Lower leg skin (tissue), 4 donors: ENCODE results near the gene FRRS1. TPM values are rescaled to one million over a fixed set of nuclear protein-coding genes. Genes with fewer than 3 reads are reported as not detected.

ENCODE experiments used
- DNase-seq, 2 donors: peaks; one replicate each; pipeline ENCODE4 v3.0.0-alpha.2; 2019; ENCODE audit warnings: low spot score in 2 of 2
- H3K4me3 ChIP-seq: fragments of 200-600 bp; sonication (generic); 2 replicates; pipeline ENCODE4 v1.5.1; 2017; ENCODE audit warnings: mild to moderate bottlenecking, low read depth; ENCODE audit not compliant: poor library complexity, severe bottlenecking
- CTCF ChIP-seq, 3 donors: fragments of 450-650 bp; IDR thresholded peaks; one replicate each; pipeline ENCODE4 v1.5.1; 2016; ENCODE audit warnings: antibody characterized with exemption in 3 of 3, mild to moderate bottlenecking in 3 of 3, moderate library complexity in 2 of 3
- POLR2A ChIP-seq, 2 donors: fragments of 450-650 bp; IDR thresholded peaks; one replicate each; pipeline ENCODE4 v1.6.1; 2016 to 2017; ENCODE audit warnings: antibody characterized with exemption in 2 of 2, mild to moderate bottlenecking in 1 of 2, moderate library complexity in 1 of 2
- WGBS, 2 donors: methylation state at CpG; one replicate each; pipeline ENCODE4 v1.1.5; 2018; 5-methylcytosine and 5-hydroxymethylcytosine counted together
- intact Hi-C: fragments of 100-400 bp; cut with DNase I; formaldehyde crosslinking; loops from one replicate; pipeline ENCODE4 v1.15.0; 2023; ENCODE audit warnings: low total_unique reads
- total RNA-seq, 4 donors: library from RNA; depleted of rRNA; stranded (reverse); fragments of >200 nt; gene quantifications; one replicate each; pipeline ENCODE4 v1.1.0, GENCODE V29; 2016

The FRRS1 gene
- total RNA-seq, 4 donors from 2014 or later, result 25.0 to 37.1 (median 28.2) TPM

GRCh38 chr1:99659755-99660210, 106.7 kb downstream of the FRRS1 start:
- 27 to 48% methylated on average over 2 of the region's 2 CpGs for WGBS, 2 donors
- no peak overlapping the region for H3K4me3 ChIP-seq
- DNase-seq, result peak in 1 of 2 donors; percentile 59
- intact Hi-C loops, result loop anchor here (10.0 kb wide), 1 partner anchor 75 kb away; no protein-coding TSS in a partner anchor
- TF ChIP-seq CTCF (IDR thresholded peaks at IDR 0.05) (no peak), POLR2A (IDR thresholded peaks at IDR 0.05) (no peak)

Other genes starting within 250 kb of the FRRS1 start
- 10 to 100 TPM; 68.9 to 75.6 (median 72.1) TPM for gene PALMD, start 120.5 kb downstream of the FRRS1 start, total RNA-seq
- 10 to 100 TPM in 1 of 4 donors, 1 to 10 TPM in 3; 8.1 to 12.9 (median 8.8) TPM for gene AGL, start 83.7 kb upstream of the FRRS1 start, total RNA-seq
- gene SLC35A3, start 203.4 kb upstream of the FRRS1 start, total RNA-seq, result 10 to 100 TPM; 19.6 to 23.9 (median 22.4) TPM